GM23248 (cell line): ENCODE results near the gene CBY3.

Source experiments
- EZH2 ChIP-seq: fragments of 200-600 bp; sonication (generic); IDR thresholded peaks from 2 replicates; pipeline ENCODE4 v1.6.1; 2018; ENCODE audit warnings: antibody characterized with exemption, mild to moderate bottlenecking; ENCODE audit not compliant: insufficient read depth, poor library complexity, severe bottlenecking
- EZH2phosphoT487 ChIP-seq: fragments of 200-600 bp; sonication (generic); IDR thresholded peaks from 2 replicates; pipeline ENCODE4 v1.6.1; 2018; ENCODE audit warnings: antibody characterized with exemption, moderate library complexity, mild to moderate bottlenecking, low read depth; ENCODE audit not compliant: insufficient read depth

GRCh38 chr5:179720222-179720621 is 39.4 kb upstream of the CBY3 start:
- TF ChIP-seq EZH2phosphoT487 (no peak), EZH2 (no peak)
